Ectodermal cell (in vitro differentiated cells): Measurements from ENCODE around the gene PRX.

Source experiments
- H3K27ac ChIP-seq: 2 replicates; pipeline ENCODE4 v1.7.0; 2013; ENCODE audit warnings: mild to moderate bottlenecking, low read depth, low read length; ENCODE audit not compliant: insufficient read depth, poor library complexity, severe bottlenecking
- H3K27me3 ChIP-seq: 2 replicates; pipeline ENCODE4 v1.7.0; 2013; ENCODE audit warnings: mild to moderate bottlenecking, low read length; ENCODE audit not compliant: insufficient read depth, control insufficient read depth, poor library complexity, severe bottlenecking
- H3K36me3 ChIP-seq: one replicate; pipeline ENCODE4 v1.7.0; 2013; ENCODE audit warnings: low read length; ENCODE audit not compliant: control insufficient read depth, insufficient read depth
- H3K4me1 ChIP-seq: one replicate; pipeline ENCODE4 v1.7.0; 2013; ENCODE audit warnings: low read length; ENCODE audit not compliant: control insufficient read depth, insufficient read depth
- H3K4me3 ChIP-seq: 2 replicates; pipeline ENCODE4 v1.7.0; 2013; ENCODE audit warnings: low read depth, low read length, control low read depth; ENCODE audit not compliant: insufficient read depth
- H3K9me3 ChIP-seq: 2 replicates; pipeline ENCODE4 v1.7.0; 2013; ENCODE audit warnings: mild to moderate bottlenecking, low read length, moderate library complexity; ENCODE audit not compliant: control insufficient read depth
- WGBS, 2 experiments: methylation state at CpG; one replicate each; pipeline ENCODE4 v1.1.7; 2013; ENCODE audit warnings: missing lambda C conversion rate in 2 of 2; 5-methylcytosine and 5-hydroxymethylcytosine counted together

The PRX gene

GRCh38 chr19:40389404-40390083, 23.6 kb downstream of the PRX start:
- Histone ChIP-seq H3K4me1 (no peaks in the 10 kb centered on the region), H3K27me3 (no peaks in the 10 kb centered on the region), H3K36me3 (no peaks in the 10 kb centered on the region), H3K4me3 (no peak overlapping the region), H3K9me3 (no peaks in the 10 kb centered on the region), H3K27ac (no peak overlapping the region)
- WGBS, 2 experiments: 93 to 95% methylated on average over 33 of the region's 33 CpGs

GRCh38 chr19:40388481-40388880, 24.7 kb downstream of the PRX start:
- Histone ChIP-seq H3K4me1 (no peaks in the 10 kb centered on the region), H3K4me3 (no peak overlapping the region), H3K36me3 (no peaks in the 10 kb centered on the region), H3K27me3 (no peaks in the 10 kb centered on the region), H3K9me3 (no peaks in the 10 kb centered on the region), H3K27ac (no peak overlapping the region)
- 81 to 84% methylated on average over 3 of the region's 3 CpGs for WGBS, 2 experiments

- no peak overlapping the region for H3K4me3 ChIP-seq
- no peaks in the 10 kb centered on the region for H3K36me3 ChIP-seq
- H3K27ac ChIP-seq: no peak overlapping the region
- no peaks in the 10 kb centered on the region for H3K27me3 ChIP-seq
- H3K9me3 ChIP-seq: no peaks in the 10 kb centered on the region
- 91 to 92% methylated on average over 10 of the region's 10 CpGs for WGBS, 2 experiments
- H3K4me1 ChIP-seq: no peaks in the 10 kb centered on the region
Observed at GRCh38 chr19:40387155-40387554, 26.0 kb downstream of the PRX start.

GRCh38 chr19:40383668-40384248, 29.4 kb downstream of the PRX start:
- Histone ChIP-seq H3K27me3 (no peaks in the 10 kb centered on the region), H3K36me3 (no peaks in the 10 kb centered on the region), H3K4me3 (no peak overlapping the region), H3K27ac (no peak overlapping the region), H3K9me3 (no peaks in the 10 kb centered on the region), H3K4me1 (no peaks in the 10 kb centered on the region)
- 92% methylated on average over 28 of the region's 28 CpGs for WGBS, 2 experiments

GRCh38 chr19:40381321-40381720, 31.9 kb downstream of the PRX start:
- Histone ChIP-seq H3K4me3 (no peak overlapping the region), H3K4me1 (no peaks in the 10 kb centered on the region), H3K27me3 (no peaks in the 10 kb centered on the region), H3K9me3 (no peaks in the 10 kb centered on the region), H3K27ac (no peak overlapping the region), H3K36me3 (peaks cover 11% of the 10 kb centered on the region)
- WGBS, 2 experiments: 89 to 92% methylated on average over 3 of the region's 3 CpGs

GRCh38 chr19:40380199-40381037, 32.8 kb downstream of the PRX start:
- no peaks in the 10 kb centered on the region for H3K9me3 ChIP-seq
- H3K4me1 ChIP-seq: no peaks in the 10 kb centered on the region
- H3K27ac ChIP-seq: no peak overlapping the region
- peaks cover 11% of the 10 kb centered on the region for H3K36me3 ChIP-seq
- H3K27me3 ChIP-seq: no peaks in the 10 kb centered on the region
- H3K4me3 ChIP-seq: no peak overlapping the region
- WGBS, 2 experiments: 94 to 96% methylated on average over 37 of the region's 37 CpGs

- no peaks in the 10 kb centered on the region for H3K4me1 ChIP-seq
- H3K27me3 ChIP-seq: no peaks in the 10 kb centered on the region
- H3K4me3 ChIP-seq: no peak overlapping the region
- H3K36me3 ChIP-seq: peaks cover 13% of the 10 kb centered on the region
- WGBS, 2 experiments: 94% methylated on average over 11 of the region's 11 CpGs
- no peak overlapping the region for H3K27ac ChIP-seq
- H3K9me3 ChIP-seq: no peaks in the 10 kb centered on the region
Observed at GRCh38 chr19:40379446-40380198, 33.6 kb downstream of the PRX start.

GRCh38 chr19:40378509-40378908, 34.7 kb downstream of the PRX start:
- H3K36me3 ChIP-seq: peaks cover 22% of the 10 kb centered on the region
- no peaks in the 10 kb centered on the region for H3K9me3 ChIP-seq
- no peaks in the 10 kb centered on the region for H3K27me3 ChIP-seq
- WGBS, 2 experiments: 94 to 97% methylated on average over 2 of the region's 2 CpGs
- H3K4me1 ChIP-seq: no peaks in the 10 kb centered on the region
- H3K27ac ChIP-seq: no peak overlapping the region
- H3K4me3 ChIP-seq: no peak overlapping the region

- 89 to 92% methylated on average over 25 of the region's 25 CpGs for WGBS, 2 experiments
- no peak overlapping the region for H3K4me3 ChIP-seq
- no peaks in the 10 kb centered on the region for H3K27me3 ChIP-seq
- H3K9me3 ChIP-seq: no peaks in the 10 kb centered on the region
- no peak overlapping the region for H3K27ac ChIP-seq
- H3K36me3 ChIP-seq: peaks cover 22% of the 10 kb centered on the region
- H3K4me1 ChIP-seq: no peaks in the 10 kb centered on the region
Observed at GRCh38 chr19:40377876-40378385, 35.2 kb downstream of the PRX start.
